HUES6 (cell line): ENCODE results near the gene P2RX7.

Source experiments
- H3K27ac ChIP-seq: 2 replicates; pipeline ENCODE4 v1.7.0; 2013; ENCODE audit warnings: low read depth, mild to moderate bottlenecking, low read length, inconsistent platforms
- H3K27me3 ChIP-seq: 2 replicates; pipeline ENCODE4 v1.6.1; 2013; ENCODE audit warnings: low read length; ENCODE audit not compliant: control insufficient read depth, insufficient read depth
- H3K36me3 ChIP-seq: 2 replicates; pipeline ENCODE4 v1.6.1; 2013; ENCODE audit warnings: low read length; ENCODE audit not compliant: control insufficient read depth, insufficient read depth
- H3K4me1 ChIP-seq: 2 replicates; pipeline ENCODE4 v1.6.1; 2013; ENCODE audit warnings: low read length; ENCODE audit not compliant: control insufficient read depth, insufficient read depth
- H3K4me3 ChIP-seq: 2 replicates; pipeline ENCODE4 v1.5.1; 2013; ENCODE audit warnings: low read depth, low read length
- H3K9ac ChIP-seq: one replicate; pipeline ENCODE4 v1.6.1; 2013; ENCODE audit warnings: mild to moderate bottlenecking, low read length
- H3K9me3 ChIP-seq: 2 replicates; pipeline ENCODE4 v1.6.1; 2013; ENCODE audit warnings: low read depth, low read length; ENCODE audit not compliant: control insufficient read depth, insufficient read depth

P2RX7 gene

DNA sequence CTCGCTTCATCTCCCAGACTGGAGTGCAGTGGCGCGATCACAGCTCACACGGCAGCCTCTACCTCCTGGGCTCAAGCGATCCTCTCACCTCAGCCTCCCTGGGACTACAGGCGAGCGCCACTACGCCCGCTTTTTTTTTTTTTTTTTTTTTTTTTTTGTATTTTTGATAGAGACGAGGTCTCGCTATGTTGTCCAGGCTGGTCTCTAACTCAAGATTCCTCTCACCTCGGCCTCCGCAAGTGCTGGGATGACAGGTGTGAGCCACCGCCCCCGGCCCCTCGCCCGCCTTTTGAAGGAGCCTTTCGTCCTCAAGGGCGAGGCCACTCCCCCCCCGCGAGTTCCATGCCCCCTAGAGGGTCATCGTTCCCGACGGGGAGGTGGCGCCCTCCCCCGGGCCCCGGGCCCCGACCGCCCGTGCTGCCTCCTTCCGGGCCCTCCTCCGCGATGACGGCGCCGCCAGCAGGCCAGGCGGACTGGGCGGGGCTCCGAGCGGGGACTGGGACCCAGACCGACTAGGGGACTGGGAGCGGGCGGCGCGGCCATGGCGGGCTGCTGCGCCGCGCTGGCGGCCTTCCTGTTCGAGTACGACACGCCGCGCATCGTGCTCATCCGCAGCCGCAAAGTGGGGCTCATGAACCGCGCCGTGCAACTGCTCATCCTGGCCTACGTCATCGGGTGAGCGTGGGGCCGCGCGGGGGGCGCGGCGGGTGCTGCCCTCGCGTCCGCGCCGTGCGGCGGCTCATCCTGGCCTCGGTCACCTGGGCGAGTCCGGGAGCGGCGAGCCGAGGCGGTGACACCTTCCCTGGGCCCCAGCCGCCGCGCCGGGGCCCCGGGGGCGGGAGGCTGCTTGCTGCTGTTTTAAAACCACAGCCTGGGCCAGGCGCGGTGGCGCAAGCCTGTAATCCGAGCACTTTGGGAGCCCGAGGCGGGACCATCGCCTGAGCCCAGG is 77.2 kb downstream of the P2RX7 start, which contains the start of gene P2RX4:
P2RX4 (plus strand) TSS at position 506 of the 949 bp plus-strand sequence; CDS start at position 542, 36 bp downstream.
- H3K9ac ChIP-seq, result peak within 1 kb of the TSS; percentile 91
- 0 out of 2 replicates have a peak, but pooled peaks cover 4% of the 10 kb centered on the region for H3K4me1 ChIP-seq
- H3K36me3 ChIP-seq, result no peaks in the 10 kb centered on the region
- H3K27ac ChIP-seq, result peak within 1 kb of the TSS; percentile 52; the same call in 1 of the 2 replicates
- H3K27me3 ChIP-seq, result peaks cover 7% of the 10 kb centered on the region
- peak within 1 kb of the TSS; percentile 76 for H3K4me3 ChIP-seq
- no peaks in the 10 kb centered on the region for H3K9me3 ChIP-seq

DNA sequence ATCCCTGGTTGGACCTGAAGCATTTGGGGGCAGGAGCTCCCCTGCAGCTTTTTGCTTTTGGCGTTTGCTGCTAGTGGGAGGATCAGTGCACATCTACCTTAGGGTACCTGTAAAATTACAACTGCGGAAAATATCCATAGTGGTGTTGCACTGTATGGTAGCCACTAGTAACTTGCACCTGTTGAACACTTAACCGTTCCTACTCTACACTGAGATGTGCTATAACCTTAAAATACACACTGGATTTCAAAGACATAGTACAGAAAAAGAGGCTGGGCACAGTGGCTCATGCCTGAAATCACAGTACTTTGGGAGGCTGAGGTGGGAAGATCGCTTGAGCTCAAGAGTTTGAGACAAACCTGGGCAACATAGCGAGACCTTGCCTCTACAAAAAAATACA is 80.2 kb downstream of the P2RX7 start:
- Histone ChIP-seq H3K36me3 (no peaks in the 10 kb centered on the region; the same call in 1 of the 2 replicates), H3K4me3 (no peak overlapping the region), H3K27ac (no peak overlapping the region), H3K4me1 (0 out of 2 replicates have a peak, but pooled peaks cover 4% of the 10 kb centered on the region), H3K27me3 (peaks cover 7% of the 10 kb centered on the region), H3K9ac (no peak overlapping the region), H3K9me3 (no peaks in the 10 kb centered on the region)

DNA sequence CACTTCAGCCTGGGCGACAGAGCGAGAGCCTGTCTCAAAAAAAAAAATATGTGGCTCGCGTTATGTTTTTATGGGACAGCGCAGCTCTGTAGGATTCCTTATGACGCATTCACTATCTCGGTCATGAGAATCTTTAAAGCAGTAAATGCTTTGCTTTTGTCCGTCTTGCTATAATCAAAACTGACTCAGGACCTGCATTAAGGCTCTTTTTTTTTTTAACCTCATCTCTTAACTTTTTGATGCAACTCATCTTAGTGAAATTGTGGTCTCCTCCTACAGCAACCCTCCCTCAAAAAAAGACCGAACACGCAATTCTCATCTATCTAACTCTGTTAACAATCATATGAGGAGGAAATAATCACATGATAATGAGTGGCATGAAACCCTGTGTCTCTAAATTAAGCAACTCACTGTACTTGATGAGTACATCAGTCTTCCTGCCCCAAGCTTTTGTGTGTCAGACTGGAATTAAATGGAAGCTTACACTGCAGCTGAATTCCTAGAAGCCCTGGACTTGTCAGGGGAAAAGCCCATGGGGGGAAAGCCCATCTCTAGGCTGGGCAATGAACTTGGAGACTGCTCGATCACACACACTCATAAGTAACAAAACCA is 81.6 kb downstream of the P2RX7 start:
- H3K36me3 ChIP-seq, result no peaks in the 10 kb centered on the region; the same call in 1 of the 2 replicates
- 0 out of 2 replicates have a peak, but pooled peaks cover 4% of the 10 kb centered on the region for H3K4me1 ChIP-seq
- H3K9ac ChIP-seq, result no peak overlapping the region
- no peaks in the 10 kb centered on the region for H3K9me3 ChIP-seq
- H3K27ac ChIP-seq, result no peak overlapping the region
- H3K4me3 ChIP-seq, result no peak overlapping the region
- peaks cover 3% of the 10 kb centered on the region for H3K27me3 ChIP-seq

DNA sequence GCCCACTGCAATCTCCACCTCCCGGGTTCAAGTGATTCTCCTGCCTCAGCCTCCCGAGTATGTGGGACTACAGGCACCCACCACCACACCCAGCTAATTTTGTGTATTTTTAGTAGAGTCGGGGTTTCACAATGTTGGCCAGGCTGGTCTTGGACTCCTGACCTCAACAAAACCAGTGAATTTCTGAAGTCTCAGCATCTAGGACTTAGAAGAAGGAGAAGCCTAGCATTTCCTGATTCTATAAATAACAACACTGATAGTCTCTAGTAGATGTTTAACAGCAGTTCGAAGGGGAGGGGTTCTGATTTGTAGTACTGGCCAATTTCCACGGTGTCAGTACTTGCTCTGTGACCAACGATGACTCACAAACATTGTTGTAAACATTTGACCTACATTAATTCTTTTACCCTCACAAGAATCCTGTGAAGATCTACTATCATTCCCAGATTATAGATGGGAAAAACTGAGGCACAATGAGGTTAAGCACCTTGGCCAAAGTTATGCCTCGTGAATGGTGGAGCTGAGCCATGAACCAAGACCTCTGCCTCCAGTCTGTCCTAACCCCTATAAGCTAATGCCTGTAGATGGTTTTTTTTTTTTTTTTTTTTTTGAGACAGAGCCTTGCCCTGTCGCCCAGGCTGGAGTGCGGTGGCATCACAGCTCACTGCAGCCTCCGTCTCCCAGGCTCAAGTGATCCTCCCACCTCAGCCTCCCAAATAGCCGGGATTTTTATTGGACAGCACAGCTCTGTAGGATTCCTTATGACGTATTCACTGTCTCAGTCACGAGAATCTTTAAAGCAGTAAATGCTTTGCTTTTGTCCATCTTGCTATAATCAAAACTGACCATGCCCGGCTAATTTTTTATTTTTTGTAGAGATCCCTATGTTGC is 82.4 kb downstream of the P2RX7 start:
- H3K9me3 ChIP-seq, result no peaks in the 10 kb centered on the region
- H3K36me3 ChIP-seq, result no peaks in the 10 kb centered on the region; the same call in 1 of the 2 replicates
- H3K27me3 ChIP-seq, result no peaks in the 10 kb centered on the region
- H3K4me1 ChIP-seq, result 0 out of 2 replicates have a peak, but pooled peaks cover 4% of the 10 kb centered on the region
- H3K4me3 ChIP-seq, result no peak overlapping the region
- no peak overlapping the region for H3K9ac ChIP-seq
- H3K27ac ChIP-seq, result no peak overlapping the region

DNA sequence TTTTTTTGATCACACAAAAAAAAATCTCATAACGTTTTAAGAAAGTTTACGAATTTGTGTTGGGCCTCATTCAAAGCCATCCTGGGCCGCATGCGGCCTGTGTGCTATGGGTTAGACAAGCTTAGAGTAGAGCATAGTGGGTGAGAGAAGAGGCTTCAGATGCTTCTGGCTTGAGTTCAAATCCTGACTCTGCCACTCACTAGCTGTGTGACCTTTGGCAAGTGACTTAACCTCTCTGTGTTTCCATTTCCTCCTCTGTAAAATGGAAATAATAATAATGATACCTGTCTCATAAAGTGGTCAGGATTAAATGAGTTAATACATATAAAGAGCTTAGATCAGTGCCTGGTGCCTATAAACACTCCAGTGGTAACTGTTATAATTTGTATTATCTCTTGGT is 83.4 kb downstream of the P2RX7 start:
- Histone ChIP-seq H3K4me3 (no peak overlapping the region), H3K9me3 (no peaks in the 10 kb centered on the region), H3K27ac (no peak overlapping the region), H3K4me1 (no peaks in the 10 kb centered on the region), H3K36me3 (no peaks in the 10 kb centered on the region; the same call in 1 of the 2 replicates), H3K9ac (no peak overlapping the region), H3K27me3 (no peaks in the 10 kb centered on the region)

DNA sequence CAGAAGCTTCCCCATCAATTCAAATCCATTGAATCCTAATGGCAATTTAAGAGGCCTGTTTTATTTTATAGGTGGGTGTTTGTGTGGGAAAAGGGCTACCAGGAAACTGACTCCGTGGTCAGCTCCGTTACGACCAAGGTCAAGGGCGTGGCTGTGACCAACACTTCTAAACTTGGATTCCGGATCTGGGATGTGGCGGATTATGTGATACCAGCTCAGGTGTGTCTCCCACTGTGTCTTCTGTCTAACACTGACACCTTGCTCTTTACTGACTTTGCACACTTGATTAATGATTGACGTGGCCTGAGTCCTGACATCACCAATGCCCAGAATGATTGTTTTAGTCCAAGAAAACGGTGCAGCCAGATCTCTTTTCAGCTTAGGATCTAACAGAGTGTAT is 84.4 kb downstream of the P2RX7 start:
- Histone ChIP-seq H3K9me3 (no peaks in the 10 kb centered on the region), H3K4me1 (no peaks in the 10 kb centered on the region), H3K27me3 (no peaks in the 10 kb centered on the region), H3K36me3 (no peaks in the 10 kb centered on the region; the same call in 1 of the 2 replicates), H3K4me3 (no peak overlapping the region), H3K27ac (no peak overlapping the region), H3K9ac (no peak overlapping the region)

DNA sequence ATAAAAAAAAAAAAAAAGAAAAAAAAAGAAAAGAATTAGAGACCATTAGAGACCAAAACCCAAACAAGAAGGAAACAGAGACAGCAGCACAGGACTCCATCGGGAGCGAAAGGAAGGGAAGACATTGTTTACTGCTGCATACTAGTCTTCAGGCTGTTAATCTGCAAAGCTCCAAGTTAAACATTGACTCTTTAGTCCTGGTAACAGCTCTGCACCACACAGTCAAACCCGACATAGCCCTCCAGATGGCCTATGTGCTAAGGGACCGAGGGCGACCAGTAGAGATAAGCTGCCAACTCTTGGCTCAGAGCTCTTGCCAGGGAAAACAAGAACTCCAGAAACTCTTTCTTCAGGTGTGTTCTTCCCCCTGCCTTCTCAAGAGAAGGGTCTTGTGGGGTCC is 85.1 kb downstream of the P2RX7 start:
- Histone ChIP-seq H3K9ac (no peak overlapping the region), H3K27ac (no peak overlapping the region), H3K9me3 (no peaks in the 10 kb centered on the region), H3K36me3 (no peaks in the 10 kb centered on the region; the same call in 1 of the 2 replicates), H3K4me3 (no peak overlapping the region), H3K27me3 (no peaks in the 10 kb centered on the region), H3K4me1 (no peaks in the 10 kb centered on the region)

DNA sequence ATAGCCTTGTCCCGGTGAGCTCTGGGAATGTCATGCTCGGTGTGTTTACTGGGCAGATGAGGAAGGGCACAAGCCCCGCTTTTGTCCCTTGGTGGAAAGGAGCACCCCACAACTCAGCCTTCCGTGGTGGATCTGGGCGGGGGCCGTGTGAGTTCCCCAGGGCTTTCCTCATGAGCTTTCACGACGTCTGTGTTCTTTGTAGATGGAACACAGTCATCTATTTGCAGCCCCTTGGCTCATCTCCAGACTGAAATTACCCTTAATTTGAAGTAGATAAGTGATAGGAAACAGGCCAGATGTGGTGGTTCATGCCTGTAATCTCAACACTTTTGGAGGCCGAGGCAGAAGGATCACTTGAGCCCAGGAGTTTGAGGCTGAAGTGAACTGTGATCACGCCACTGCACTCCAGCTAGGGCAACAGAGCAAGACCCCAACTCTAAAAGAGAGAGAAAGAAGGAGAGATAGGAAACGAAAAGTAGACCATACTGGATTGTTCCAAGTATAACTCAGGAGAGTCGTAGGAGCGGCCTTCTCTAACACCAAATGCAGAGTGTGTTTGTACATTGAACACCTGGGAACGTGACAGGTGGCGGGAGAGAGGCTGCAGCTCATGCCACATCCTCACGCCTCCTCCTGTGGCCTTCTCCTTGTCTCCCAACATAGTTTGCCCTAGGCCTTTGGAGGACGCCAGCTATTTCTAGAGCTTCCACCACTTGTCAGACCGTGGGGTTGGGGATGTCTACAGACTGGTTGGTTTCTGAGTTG is 86.1 kb downstream of the P2RX7 start:
- H3K9me3 ChIP-seq, result no peaks in the 10 kb centered on the region
- H3K9ac ChIP-seq, result no peak overlapping the region
- H3K36me3 ChIP-seq, result peaks cover 5% of the 10 kb centered on the region
- H3K4me3 ChIP-seq, result no peak overlapping the region
- H3K27me3 ChIP-seq, result no peaks in the 10 kb centered on the region
- no peak overlapping the region for H3K27ac ChIP-seq
- H3K4me1 ChIP-seq, result no peaks in the 10 kb centered on the region

DNA sequence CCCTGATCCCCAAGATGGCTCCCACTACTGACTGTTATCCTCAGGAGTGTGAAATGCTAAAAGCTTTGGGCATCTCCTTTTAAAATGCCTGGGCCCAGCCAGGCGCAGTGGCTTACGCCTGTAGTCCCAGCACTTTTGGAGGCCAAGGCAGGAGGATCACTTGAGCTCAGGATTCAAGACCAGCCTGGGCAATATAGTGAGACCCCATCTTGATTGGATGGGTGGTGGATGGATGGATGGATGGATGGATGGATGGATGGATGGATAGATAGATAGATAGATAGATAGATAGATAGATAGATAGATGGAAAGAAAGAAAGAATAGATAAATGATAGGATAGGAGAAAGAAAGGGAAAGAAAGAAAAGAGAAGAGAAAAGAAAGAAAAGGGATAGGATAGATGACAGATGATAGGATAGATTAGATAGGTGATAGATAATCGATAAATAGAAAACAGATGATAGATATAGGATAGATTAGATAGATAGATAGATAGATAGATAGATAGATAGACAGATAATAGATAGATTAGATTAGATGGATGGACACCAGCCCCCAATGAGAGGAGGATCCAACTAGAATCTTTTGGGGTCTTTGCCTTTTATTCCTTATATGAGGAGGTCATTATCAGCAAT is 86.8 kb downstream of the P2RX7 start:
- H3K27me3 ChIP-seq, result no peaks in the 10 kb centered on the region
- H3K27ac ChIP-seq, result no peak overlapping the region
- peaks cover 10% of the 10 kb centered on the region for H3K36me3 ChIP-seq
- H3K9me3 ChIP-seq, result no peaks in the 10 kb centered on the region
- H3K4me1 ChIP-seq, result no peaks in the 10 kb centered on the region
- H3K4me3 ChIP-seq, result no peak overlapping the region
- no peak overlapping the region for H3K9ac ChIP-seq

DNA sequence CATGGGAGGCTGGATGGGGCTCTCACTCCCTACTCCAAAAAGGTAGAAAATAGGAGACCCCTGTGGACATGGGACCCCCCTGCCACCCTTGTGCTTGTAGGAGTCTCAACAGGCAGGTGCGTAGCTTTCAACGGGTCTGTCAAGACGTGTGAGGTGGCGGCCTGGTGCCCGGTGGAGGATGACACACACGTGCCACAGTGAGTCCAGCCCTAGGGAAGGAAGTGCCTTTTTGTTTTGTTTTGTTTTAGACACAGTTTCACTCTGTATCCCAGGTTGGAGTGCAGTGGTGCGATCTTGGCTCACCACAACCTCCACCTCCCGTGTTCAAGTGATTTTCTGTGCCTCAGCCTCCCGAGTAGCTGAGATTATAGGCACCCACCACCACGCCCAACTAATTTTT is 90.2 kb downstream of the P2RX7 start:
- no peak overlapping the region for H3K27ac ChIP-seq
- H3K9me3 ChIP-seq, result no peaks in the 10 kb centered on the region
- H3K9ac ChIP-seq, result no peak overlapping the region
- no peak overlapping the region for H3K4me3 ChIP-seq
- H3K4me1 ChIP-seq, result no peaks in the 10 kb centered on the region
- H3K36me3 ChIP-seq, result peaks cover 14% of the 10 kb centered on the region
- H3K27me3 ChIP-seq, result no peaks in the 10 kb centered on the region
